ENCODE measurements around the gene WWC1. TPM values are rescaled to one million over a fixed set of nuclear protein-coding genes. Genes with fewer than 3 reads are reported as not detected.
"Not testable (repeated sequence)": the region's sequence is repeated elsewhere in the genome, so short reads cannot be mapped to it uniquely, and the experiment has no call there.

WWC1 gene
- total RNA-seq, 1 donor from 2014 or later = 0.33 TPM

DNA sequence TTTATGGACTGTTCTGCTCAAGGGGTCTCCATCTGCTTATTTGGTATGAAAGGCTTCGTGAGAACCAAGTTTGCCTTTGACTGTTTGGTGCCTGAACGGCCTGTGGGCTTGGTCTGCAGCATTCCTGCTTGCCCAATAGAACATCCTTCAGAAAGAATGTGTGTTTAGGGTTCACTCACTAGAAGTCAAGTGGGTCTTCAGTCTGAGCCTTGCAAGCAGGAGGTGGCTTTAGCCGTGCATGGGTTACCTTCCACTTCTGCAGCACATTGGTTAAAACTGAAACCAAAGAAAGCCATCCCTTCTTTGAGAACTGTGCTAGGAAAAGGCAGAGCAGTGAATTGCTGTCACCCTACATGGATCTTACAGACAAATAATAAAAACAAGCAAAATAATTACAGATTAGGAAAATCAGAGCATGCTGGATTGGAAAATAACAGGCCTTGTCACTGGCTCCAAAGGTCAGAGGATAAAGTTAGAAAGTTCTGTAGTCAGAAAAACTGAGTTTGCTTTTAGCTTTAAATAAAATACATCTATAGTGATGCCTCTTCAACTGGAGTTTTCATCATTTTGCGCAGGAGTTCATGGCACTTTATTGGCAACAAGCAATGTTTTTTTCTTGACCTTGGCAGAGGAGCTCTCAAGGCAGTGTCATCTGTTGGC lies 16.6 kb downstream of the WWC1 start:
- DNase-seq (ENCODE audit: low read depth, low spot score) = no peak

DNA sequence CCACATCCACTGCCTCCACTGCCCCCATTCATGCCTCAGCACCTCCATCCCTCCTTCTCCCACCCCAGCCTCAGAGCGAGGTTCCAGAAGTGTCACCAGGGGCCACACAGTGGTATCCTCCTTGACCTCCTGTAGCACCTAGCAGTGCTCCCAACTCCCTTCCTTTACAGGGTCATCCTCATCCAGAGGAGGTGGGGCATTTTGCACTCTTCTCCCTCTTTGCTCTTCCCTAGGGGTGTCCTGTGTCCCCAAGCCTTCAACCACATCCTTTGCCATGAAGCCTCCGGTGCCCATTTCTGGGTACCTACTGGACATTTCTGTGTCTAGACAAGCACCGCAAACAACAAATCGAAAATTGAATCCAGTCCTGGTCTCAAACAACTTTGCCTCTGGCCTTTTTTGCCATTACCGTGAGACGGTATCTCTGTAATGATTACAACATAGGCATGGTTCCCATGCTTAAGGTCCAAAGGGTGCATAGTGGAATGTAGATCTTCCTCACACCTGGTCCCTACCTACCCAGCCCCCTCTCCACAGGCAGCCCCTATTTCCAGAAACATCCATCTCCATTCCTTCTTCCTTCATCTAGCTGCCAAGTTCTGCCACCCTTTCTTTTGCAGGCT lies 17.6 kb downstream of the WWC1 start:
- DNase-seq (ENCODE audit: low read depth, low spot score) = no peak

DNA sequence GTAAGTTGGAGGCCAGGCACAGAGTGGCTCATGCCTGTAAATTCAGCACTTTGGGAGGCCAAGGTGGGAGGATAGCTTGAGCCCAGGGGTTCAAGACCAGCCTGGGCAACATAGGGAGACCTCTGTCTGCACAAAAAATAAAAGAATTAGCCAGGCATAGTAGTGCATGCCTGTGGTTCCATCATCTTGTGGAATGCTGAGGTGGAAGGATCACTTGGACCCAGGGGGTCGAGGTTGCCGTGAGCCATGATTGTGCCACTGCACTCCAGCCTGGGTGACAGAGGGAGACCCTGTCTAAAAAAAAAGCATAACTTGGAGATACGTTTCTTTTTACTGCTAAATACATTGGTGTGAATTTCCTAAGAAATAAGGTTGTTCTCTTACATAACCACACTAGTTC lies 19.1 kb downstream of the WWC1 start:
- DNase-seq (ENCODE audit: low read depth, low spot score) = not testable (repeated sequence)

DNA sequence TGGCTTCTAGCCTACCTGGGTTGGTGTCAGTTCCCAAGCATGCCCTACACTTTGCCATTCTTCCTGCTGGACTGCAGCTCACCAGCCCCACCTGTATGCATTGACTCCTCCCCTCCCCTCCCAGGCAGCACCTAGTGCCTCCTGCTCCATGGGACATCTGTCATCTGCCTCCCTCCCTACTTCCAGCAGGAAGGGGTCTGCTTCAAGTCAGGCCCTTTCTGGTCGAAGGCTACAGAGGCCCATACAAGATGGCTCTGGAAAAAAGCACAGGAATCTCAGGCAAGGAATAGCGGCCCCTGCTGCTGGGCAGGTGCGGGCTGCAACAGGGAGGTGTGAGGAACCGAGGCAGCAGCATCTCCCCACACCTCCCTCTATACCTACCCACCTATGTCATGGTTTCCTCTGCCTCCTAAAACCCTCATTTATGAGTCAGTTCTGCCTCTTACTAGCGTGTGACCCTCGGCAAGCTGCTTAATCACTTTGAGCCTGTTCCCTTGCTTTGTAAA lies 19.7 kb downstream of the WWC1 start:
- DNase-seq (ENCODE audit: low read depth, low spot score) = no peak

DNA sequence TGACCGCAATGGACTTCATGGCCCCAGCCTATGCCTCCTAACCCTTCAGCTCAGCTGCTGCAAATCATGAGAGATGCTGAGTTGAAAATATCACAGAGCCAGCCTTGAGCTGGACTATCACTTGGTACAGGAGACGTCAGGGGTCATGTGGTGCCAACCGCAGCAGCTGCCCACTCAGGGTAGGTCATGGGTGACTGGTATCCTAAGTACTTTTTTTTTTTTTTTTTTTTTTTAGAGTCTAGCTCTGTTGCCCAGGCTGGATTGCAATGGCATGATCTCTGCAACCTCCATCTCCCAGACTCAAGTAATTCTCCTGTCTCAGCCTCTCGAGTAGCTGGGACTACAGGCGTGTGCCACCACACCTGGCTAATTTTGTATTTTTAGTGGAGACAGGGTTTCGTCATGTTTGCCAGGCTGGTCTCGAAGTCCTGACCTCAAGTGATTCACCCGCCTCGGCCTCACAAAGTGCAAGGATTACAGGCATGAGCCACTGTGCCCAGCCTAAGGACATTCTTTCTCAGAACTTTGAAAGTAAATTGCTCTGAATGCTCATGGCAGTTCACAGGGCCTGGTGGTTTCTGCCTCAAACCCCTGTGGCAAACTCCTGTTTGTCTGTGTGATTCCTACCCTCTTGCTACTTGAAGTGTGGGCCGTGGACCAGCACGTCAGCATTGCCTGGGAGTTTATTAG lies 21.3 kb downstream of the WWC1 start:
- no peak for DNase-seq (ENCODE audit: low read depth, low spot score)

DNA sequence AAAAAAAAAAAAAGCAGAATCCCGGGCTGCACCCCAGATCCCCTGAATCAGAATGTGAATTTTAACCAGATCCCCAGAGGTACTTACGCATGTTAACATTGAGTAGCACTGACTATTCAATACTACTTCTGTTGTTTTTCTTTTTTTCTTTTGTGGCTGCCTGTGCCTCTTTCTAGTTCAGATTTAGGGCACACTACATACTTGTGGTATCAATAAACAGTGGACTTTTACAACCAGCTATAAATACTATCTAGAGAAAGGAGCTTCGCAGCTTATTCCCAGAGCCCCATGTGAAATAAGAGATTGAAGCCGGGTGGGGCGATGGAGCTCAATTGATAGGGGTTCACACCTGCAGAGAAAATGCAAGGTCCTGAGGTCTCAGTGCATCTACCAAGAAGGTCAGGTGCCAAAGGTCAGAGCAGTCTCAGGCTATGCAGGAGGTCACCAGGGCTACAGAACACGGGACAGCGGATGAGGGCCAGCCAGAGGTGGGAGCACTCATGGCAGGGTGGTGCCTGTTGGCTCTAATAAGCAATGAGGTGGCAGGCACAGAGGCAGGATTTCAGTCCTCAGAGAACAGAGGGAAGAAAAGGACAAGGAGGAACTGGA lies 22.3 kb downstream of the WWC1 start:
- DNase-seq (ENCODE audit: low read depth, low spot score) = no peak

DNA sequence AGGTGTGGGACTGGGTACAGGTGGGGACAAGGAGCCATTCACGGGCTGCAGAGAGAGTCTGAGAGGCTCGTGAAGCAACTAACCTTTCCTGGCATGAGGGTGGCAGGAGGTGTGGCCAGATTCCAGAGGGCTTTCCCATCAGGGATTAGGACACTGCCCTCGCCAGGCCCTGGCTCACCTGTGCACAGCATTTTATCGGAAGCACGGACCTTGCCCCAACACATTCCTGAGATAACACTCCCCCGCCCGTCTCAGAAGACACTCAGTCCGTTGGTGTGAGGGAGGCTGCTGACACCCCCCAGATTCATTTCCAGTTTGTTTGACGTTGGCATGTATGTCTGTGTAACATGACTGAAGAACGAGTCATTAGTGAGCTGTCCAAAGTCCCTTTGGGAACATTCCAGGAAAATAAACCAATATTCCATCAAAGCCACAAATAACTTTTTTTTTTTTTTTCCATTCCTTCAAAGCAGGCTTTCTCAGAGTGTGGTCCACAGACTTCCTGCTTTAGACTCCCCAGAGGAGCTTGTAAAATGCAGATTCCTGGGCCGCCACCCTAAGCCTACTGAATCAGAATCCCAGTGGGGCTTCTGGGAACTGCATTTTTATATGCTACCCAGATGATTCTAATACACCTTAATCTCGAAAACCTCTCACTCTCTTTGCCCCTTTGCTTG lies 23.4 kb downstream of the WWC1 start:
- DNase-seq (ENCODE audit: low read depth, low spot score) = no peak

DNA sequence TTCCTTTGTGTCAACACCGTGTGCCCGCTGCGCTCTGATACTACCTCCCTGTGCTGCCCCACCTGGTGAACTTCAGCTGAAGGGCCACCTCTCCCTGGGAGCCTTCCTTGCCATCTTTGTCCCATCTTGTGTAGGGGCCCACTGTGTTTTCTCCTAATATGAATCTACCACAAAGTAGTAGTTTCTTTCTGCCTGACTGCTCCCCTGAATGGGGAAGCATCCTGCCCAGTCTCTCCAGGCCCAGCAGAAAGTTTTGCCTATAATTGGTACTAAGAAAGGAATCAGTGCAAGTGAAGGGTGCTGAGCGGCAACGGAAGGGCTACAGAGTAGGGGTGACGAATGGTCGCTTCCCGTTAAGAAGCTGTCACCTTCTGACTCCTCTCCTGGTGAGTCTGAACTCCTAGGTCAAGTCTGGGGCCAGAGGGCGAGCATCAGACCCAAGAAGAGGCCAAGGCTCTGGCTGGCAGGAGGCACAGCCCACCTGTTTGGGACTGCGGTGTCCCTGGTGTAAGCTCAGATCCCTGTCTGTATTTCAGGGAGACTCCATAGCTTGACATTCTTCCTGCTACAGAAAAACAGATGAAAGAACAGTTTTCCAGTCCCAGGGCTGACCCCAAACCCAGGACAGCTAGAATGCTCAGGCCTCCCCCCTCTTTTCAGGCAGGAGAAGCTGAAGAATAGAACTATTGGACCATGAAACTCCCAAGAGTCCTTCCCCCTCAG lies 24.1 kb downstream of the WWC1 start:
- no peak for DNase-seq (ENCODE audit: low read depth, low spot score)

DNA sequence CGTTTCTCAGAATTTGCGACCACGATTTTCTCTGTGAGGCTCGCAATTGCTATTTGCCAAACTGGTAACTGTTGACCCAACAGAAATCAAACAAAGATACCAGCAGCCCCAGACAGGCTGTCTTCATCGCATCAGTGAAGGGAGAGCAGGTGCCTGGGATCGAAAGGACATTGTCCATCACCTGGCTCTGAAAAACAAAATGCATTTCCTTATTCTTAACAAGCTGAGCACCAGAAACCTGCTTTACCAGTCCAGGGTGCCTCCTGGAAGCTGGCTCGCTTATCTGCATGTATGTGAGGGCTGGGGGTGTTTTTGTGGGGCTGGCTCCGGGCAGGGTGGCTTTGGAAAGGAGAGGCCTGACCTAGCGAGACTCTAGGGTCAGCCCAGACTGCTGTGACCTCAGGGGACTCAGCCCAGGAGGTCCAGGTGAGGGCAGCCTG lies 24.7 kb downstream of the WWC1 start:
- no peak for DNase-seq (ENCODE audit: low read depth, low spot score)

DNA sequence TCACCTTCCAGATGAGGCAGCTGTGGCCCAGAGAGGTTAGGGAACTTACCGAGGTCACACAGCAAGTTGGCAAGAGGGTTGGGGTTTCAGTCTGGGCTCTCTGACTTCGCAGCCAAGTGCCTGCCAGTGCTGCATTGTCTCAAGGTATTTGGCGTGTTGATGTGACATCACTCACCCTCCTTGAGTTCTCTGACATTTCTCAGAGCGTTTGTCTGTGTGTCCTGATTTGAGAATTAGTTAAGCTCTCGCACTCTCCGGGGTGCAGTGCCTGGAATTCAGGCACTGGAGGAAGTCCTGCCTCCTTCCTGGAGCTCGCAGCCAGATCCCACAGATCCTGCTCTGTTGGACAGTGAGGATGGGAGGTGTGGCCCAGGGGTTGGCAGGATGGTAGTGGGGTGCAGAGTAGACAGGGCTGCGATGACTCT lies 25.7 kb downstream of the WWC1 start:
- DNase-seq (ENCODE audit: low read depth, low spot score) = no peak

DNA sequence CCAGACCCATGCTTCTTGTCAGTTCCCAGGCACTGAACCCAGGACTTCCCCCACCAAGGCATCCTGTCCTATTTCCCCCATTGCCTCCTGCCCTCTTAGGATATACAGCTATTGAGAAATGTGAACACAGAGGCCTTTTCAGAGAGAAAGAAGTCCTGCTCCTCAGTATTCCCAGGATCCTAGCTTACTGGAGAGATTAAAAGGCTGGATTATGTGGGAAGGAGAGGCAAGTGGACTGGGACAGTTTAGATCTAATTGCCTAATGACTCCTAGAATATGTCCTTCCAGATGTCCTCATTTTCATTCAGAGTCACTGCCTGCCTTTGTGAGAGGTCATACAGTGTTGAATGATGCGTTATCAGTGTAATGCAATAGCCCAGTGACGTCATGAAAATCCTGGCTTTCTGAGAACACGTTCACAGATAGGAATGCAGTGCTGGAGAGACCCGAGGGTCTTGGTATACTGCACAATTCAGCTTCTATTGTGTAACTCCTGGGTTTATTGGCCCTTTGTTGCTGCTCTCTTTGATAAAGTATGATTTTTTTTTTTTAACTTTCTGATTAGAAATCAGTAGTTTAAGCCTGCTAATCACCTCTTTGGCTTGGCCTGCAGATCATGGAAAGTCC lies 26.2 kb downstream of the WWC1 start:
- peak; percentile 68 for DNase-seq (ENCODE audit: low read depth, low spot score)

DNA sequence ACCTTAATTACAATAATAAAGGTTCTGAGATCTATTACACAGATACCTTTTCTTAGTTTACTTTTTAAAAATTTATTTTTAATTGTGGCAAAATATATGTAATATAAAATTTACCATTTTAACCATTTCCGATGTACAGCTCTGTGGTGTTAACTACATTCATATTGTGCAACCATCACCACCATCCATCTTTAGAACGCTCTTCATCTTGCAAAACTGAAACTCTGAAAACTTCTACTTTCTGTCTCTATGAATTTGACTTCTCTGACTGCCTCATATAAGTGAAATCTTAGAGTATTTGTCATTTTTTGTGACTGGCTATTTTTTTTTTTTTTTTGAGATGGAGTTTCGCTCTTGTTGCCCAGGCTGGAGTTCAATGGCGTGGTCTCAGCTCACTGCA lies 26.8 kb downstream of the WWC1 start:
- no peak for DNase-seq (ENCODE audit: low read depth, low spot score)

DNA sequence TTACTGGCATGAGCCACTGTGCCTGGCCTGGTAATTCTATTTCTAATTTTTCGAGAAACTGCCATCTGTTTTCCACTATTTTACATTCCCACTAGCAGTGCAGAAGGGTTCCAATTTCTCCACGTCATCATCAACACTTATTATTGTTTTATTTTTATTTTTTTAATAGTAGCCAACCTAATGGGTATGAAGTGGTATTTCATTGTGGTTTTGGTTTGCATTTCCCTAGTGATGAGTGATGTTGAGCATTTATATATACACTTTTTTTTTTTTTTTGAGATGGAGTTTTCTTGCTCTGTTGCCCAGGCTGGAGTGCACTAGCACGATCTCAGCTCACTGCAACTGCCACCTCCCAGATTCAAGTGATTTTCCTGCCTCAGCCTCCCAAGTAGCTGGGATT lies 28.3 kb downstream of the WWC1 start:
- no peak for DNase-seq (ENCODE audit: low read depth, low spot score)

DNA sequence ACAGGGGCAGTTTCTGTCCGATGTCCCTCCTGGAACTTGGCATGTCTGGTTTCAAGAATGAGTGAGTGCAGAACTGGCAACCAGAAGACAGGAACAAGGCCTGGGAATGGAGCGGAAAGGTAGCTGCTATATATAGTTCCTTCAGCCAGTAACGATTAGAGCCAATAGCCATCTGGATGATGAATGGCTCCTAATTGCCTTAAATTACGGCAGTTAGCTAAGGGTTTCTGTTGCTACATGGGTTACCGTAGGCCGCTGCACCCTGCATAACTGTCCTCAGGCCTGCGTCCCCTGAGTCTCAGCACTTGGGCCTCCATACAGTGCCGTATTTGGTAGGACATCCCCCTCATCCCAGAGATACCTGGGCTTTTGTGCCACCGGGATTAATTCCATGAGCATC lies 29.4 kb downstream of the WWC1 start:
- DNase-seq (ENCODE audit: low read depth, low spot score) = no peak

DNA sequence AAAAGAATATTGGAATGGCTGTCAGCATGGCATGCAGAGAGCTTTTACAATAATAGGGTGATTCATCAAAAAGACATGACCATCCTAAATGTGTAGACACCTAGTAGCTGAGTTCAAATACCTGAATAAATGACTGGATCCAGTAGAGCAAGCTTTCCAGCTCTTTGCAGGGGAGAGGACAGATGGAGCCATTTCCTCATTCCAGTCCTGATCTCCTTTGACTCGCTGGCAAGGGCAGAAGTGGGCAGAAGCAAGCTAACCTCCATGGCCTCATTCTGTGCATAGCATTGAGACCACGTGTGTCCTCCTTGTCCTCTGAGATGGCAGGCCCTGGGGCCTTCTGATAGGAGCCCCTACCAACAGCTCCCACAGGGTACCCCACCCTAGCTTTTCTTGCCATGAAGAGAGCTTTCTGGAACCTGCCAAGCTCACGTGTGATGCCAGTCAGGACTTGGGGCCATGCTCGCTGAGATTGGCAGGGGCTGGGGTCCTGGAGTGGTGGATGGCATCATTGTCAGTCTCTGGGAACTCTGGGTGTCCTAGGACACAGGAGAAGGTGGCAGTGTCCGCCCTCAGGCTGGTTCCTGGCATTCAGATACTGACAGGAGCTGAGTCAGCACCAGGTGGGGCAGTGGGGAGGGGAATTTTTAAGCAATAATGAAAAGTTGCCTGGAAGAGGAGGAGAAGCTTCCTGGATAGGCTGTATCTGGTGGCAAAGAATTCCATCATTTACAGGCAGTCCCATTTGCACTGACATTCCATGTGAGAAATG lies 33.6 kb downstream of the WWC1 start:
- DNase-seq (ENCODE audit: low read depth, low spot score) = no peak

DNA sequence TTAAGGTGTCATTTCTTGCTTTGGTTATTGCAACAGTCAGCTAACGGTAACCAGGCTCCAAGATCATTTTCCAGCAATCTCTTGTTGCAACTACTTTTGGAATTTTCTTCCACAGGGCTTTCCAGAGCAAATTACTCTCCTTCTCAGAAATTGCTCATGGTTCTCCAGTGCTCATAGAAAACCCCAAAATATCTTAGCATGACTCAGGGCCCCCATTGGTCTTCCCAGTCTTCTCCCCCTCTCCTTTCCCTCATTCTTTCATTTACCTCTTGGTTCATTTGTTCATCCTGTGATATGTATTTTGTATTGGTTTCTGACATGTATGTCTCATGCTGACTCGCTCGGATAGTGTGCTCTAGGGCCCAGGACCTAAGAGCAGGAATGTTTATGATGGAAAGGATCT lies 35.6 kb downstream of the WWC1 start:
- no peak for DNase-seq (ENCODE audit: low read depth, low spot score)

DNA sequence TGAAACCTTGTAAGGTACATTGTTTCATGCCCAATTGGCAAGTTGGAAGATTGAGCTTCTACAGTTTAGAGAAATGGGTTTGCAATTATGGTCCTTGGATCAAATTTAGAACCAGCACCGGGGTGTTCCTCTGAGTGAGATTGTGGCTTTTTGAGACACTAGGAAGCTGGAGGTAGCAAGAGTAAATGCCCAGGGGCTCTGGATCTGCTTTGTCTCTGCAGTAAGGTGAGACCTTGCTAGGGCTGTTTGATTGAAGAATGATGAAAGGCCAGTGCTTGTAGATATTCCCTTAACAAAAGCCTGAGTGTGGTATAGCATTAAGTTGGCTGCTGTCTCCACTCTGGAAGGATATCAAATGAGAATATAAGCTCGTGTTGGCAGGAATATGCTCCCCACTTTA lies 36.0 kb downstream of the WWC1 start:
- DNase-seq (ENCODE audit: low read depth, low spot score) = no peak

DNA sequence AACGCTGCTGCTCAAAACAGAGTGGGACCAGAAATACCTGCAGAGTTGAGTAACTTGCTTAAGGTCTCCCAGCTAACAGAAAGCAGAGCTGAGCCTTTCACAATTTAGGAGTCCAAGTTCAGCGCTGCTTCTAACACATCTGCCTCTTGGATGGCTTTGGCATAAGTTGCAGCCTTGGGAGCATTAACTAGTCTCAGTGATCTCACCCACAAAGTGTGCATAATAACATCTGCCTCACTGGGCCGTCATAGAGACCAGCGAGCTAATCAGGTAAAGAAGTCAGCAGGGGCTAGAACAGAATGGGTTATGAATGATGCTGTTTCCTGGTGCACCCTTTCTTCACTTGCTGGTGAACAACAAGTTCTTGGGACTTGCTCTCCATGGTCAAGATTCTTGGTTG lies 36.5 kb downstream of the WWC1 start:
- no peak for DNase-seq (ENCODE audit: low read depth, low spot score)

DNA sequence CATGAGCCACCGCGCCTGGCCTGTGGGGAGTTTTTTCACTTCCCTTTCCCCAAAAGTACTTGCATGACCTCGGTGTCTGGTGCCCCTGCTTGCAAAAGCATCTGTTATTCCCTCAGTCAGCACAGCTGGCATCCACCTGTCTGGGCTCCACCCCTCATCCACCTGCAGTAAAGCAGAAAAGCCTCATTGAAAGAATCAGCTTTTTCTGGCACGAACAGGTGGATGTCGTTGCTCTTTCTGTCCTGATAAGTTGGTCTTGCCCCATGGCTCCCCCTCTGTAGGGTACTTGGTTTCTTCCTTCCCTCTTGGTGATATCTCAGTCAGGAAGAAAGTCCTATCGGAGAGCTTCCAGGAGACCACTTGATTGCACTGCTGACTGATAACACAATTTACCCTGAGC lies 37.4 kb downstream of the WWC1 start:
- DNase-seq (ENCODE audit: low read depth, low spot score) = no peak

DNA sequence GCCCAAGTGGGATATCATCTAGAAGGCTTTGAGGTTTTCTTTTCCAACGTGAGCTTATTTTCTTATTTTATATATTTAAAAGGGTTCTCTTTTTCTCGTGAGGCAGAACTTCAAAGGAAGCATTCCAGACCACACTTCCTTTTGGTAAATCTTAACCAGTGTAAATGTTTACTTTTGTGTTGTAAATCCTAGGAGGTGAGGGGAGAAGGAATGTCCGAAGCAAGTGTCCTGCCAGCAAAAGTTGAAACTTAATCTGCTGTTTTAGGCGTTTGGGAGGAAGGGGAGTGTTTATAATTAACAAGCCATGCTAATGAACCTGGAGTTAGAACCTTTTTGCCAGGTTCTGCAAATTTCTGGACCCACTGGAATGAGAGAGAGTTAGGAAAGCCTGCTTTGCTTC lies 37.9 kb downstream of the WWC1 start:
- no peak for DNase-seq (ENCODE audit: low read depth, low spot score)

All from pulmonary artery endothelial cell (primary cell).